ENCODE data around the gene OCEL1. TPM values are rescaled to one million over a fixed set of nuclear protein-coding genes. Genes with fewer than 3 reads are reported as not detected.

The OCEL1 gene
- total and polyA plus RNA-seq, 2 of the 13 experiments (the other 11 are each of a cell fraction or from before 2014, with no cell fraction given), result 10.6 to 17.2 TPM

DNA sequence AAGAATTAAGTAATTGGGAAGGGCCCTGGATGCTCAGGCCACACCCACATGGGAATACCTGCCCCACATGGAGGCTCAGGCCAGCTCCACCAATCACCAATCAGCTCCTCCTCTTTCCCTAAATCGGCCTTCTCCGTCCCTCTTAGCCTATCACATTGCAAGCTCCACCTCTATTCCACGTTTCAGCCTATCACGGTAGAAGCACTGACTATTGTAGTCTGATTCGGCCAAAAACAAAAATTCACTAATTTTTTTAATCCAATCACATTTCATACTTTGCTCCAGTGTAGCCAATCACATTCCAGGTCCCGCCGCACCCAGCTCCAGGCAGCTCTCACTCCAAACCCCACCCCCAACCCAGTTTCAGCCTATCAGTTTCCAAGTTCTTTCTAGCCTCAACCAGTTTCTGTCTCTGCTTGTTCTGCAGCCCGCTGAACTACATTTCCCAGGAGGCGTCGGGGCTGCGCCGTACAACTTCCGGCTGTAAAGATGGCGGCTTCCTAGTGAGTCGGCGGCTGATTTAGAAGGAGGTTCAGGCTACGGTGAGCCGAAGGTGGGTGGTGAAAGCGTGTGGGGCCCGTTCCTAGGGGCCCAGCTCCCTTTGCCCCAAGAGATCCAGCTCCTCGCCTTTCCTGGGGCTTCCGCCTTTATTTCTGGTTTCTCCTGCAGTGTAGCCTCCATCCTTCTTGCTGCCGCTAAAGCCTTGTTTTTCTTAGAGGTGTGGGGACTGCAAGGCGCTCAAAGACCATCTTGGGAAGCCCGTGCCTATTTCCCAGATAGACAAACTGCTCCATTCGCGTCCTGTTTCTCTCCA lies 41.2 kb downstream of the OCEL1 start, which contains the start of gene BABAM1 (continued):
- TF ChIP-seq MEF2D (CRISPR knock-in tag; IDR thresholded peaks at IDR 0.05) (no peak), ZNF577 (CRISPR knock-in tag; IDR thresholded peaks at IDR 0.05; ENCODE audit: borderline replicate concordance, low read depth) (no peak), ZNF10 (CRISPR knock-in tag; IDR thresholded peaks at IDR 0.05; ENCODE audit: borderline replicate concordance, low read depth) (no peak), ZBTB21 (CRISPR knock-in tag; IDR thresholded peaks at IDR 0.05) (no peak), CEBPG (CRISPR knock-in tag; IDR thresholded peaks at IDR 0.05) (no peak), SKI (IDR thresholded peaks at IDR 0.05; ENCODE audit: partially characterized antibody) (no peak), ZNF431 (CRISPR knock-in tag; IDR thresholded peaks at IDR 0.05; ENCODE audit: borderline replicate concordance, low read depth) (no peak), ZNF773 (CRISPR knock-in tag; IDR thresholded peaks at IDR 0.05; ENCODE audit: borderline replicate concordance) (no peak), ZNF124 (CRISPR knock-in tag; IDR thresholded peaks at IDR 0.05) (peak; percentile 77; the same call in 1 of the 2 replicates), FOXJ3 (CRISPR knock-in tag; IDR thresholded peaks at IDR 0.05; ENCODE audit: borderline replicate concordance) (no peak), ZNF75D (CRISPR knock-in tag; IDR thresholded peaks at IDR 0.05; ENCODE audit: borderline replicate concordance) (no peak), THYN1 (CRISPR knock-in tag; IDR thresholded peaks at IDR 0.05; ENCODE audit: borderline replicate concordance, low read depth) (no peak), AGO1 (IDR thresholded peaks at IDR 0.05; ENCODE audit: low read depth, low read length, poor library complexity, severe bottlenecking) (no peak), SUZ12 (IDR thresholded peaks at IDR 0.05; ENCODE audit: low read depth, low read length) (peak; percentile 81), DMAP1 (CRISPR knock-in tag; IDR thresholded peaks at IDR 0.05) (no peak; the same call in 1 of the 2 replicates), HNRNPH1 (optimal IDR thresholded peaks at IDR 0.05; ENCODE audit: low read depth, low read length) (no peak), ZFY (CRISPR knock-in tag; IDR thresholded peaks at IDR 0.05) (peak; percentile 58), SP5 (CRISPR knock-in tag; IDR thresholded peaks at IDR 0.05; ENCODE audit: borderline replicate concordance, low read depth) (peak; percentile 53; the same call in 1 of the 2 replicates)
- TF ChIP-seq, protein P1, sequence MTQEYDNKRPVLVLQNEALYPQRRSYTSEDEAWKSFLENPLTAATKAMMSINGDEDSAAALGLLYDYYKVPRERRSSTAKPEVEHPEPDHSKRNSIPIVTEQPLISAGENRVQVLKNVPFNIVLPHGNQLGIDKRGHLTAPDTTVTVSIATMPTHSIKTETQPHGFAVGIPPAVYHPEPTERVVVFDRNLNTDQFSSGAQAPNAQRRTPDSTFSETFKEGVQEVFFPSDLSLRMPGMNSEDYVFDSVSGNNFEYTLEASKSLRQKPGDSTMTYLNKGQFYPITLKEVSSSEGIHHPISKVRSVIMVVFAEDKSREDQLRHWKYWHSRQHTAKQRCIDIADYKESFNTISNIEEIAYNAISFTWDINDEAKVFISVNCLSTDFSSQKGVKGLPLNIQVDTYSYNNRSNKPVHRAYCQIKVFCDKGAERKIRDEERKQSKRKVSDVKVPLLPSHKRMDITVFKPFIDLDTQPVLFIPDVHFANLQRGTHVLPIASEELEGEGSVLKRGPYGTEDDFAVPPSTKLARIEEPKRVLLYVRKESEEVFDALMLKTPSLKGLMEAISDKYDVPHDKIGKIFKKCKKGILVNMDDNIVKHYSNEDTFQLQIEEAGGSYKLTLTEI (CRISPR knock-in tag; conservative IDR thresholded peaks at IDR 0.05), result no peak
- TF ChIP-seq, protein P2, sequence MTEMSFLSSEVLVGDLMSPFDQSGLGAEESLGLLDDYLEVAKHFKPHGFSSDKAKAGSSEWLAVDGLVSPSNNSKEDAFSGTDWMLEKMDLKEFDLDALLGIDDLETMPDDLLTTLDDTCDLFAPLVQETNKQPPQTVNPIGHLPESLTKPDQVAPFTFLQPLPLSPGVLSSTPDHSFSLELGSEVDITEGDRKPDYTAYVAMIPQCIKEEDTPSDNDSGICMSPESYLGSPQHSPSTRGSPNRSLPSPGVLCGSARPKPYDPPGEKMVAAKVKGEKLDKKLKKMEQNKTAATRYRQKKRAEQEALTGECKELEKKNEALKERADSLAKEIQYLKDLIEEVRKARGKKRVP (CRISPR knock-in tag; IDR thresholded peaks at IDR 0.05), result no peak
- TF ChIP-seq, protein P3, sequence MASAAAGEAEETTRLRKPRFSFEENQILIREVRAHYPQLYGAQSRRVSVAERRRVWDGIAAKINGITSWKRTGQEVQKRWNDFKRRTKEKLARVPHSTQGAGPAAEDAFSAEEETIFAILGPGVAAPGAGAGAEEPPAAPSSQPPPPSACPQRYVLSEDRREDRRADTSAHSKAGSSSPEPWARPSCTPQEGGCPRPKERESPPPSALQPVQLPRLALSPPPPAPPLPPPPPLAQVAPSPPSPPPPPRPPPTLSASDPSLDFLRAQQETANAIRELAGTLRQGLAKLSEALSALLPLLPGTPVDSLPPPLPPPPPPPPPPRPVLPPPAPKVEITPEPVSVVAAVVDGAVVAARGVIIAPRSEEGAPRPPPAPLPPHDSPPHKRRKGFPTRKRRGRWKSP (CRISPR knock-in tag; IDR thresholded peaks at IDR 0.05), result no peak
- TF ChIP-seq, protein P4, sequence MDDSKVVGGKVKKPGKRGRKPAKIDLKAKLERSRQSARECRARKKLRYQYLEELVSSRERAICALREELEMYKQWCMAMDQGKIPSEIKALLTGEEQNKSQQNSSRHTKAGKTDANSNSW (CRISPR knock-in tag; IDR thresholded peaks at IDR 0.05; ENCODE audit: borderline replicate concordance), result no peak
- TF ChIP-seq, protein P5, sequence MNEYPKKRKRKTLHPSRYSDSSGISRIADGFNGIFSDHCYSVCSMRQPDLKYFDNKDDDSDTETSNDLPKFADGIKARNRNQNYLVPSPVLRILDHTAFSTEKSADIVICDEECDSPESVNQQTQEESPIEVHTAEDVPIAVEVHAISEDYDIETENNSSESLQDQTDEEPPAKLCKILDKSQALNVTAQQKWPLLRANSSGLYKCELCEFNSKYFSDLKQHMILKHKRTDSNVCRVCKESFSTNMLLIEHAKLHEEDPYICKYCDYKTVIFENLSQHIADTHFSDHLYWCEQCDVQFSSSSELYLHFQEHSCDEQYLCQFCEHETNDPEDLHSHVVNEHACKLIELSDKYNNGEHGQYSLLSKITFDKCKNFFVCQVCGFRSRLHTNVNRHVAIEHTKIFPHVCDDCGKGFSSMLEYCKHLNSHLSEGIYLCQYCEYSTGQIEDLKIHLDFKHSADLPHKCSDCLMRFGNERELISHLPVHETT (CRISPR knock-in tag; conservative IDR thresholded peaks at IDR 0.05), result peak; percentile 44; the same call in 1 of the 2 replicates

Data from HepG2 (cell line).